GM21786 (cell line): ENCODE results near the gene FRRS1.
A peak's percentile ranks its signal among the peaks of the same experiment; 100 is the strongest.
"Not testable (repeated sequence)": the region's sequence is repeated elsewhere in the genome, so short reads cannot be mapped to it uniquely, and the experiment has no call there.

Experiments used
- ATAC-seq: cut with Tn5 transposase; IDR thresholded peaks from one replicate; pipeline ENCODE4 v1.9.1; 2021; ENCODE audit not compliant: unreplicated experiment

FRRS1 gene

DNA sequence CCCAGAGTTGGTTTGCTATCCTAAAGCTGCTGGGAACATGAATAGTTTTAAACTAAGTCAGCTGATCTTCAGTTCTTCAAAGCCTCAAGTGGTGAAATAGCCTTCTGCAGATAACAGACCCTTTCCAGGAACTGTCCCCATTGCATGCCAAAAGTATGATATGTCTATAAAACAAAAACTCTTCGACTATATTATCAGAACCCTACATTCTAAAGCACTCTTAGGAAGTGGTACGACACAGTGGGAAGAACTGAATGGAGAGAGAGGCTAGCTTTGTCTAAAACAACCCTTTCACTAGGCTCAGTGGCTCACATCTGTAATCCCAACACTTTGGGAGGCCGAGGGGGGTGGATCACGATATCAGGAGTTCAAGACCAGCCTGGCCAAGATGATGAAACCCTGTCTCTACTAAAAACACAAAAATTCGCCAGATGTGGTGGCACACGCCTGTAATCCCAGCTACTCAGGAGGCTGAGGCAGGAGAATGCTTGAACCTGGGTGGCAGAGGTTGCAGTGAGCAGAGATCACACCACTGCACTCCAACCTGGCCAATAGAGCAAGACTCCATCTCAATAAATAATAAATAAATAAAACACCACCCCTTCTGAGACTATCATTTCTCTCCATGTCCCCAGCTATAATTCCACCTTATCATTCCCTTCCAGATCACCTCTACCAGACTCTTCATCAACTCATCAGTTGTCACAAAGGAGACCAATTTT, 2.2 kb upstream of the FRRS1 start:
- ATAC-seq: no peak

DNA sequence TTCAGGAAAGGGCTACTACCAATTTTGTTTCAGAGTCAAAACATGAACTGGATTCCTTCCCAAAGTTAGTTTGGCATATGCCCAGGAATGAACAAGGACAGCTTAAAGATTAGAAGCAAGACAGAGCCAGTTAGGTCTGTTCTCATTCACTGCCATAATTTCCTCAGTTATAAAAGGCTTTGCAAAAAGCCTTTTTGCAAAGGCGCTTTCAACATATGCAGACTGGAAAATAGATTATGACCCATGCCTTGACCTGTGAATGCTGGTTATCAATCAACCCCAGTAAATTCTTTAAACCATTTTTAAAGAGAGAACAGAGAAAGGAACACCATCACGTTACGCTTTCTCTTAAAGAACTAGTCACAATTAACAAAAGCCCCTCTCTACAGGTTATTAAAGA, 1.7 kb upstream of the FRRS1 start:
- no peak for ATAC-seq

DNA sequence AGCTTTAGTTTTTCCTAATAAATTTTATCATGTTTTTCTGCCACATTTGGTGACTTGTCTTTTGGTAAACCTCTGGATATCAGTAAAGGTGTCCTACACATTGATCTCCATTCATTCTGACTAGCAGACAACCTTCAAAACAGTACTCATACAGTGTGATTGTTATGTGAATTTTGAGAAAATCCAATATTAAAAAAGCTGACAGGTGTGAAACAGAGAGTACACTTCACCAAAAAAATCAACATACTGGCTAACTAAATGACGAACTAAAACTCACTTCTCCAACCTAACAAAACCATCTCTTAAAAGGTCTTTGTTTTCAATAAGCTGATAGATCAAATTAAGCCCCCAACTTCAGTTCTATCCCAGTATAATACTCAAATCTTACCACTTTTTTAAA, 1.5 kb downstream of the FRRS1 start:
- ATAC-seq: no peak

DNA sequence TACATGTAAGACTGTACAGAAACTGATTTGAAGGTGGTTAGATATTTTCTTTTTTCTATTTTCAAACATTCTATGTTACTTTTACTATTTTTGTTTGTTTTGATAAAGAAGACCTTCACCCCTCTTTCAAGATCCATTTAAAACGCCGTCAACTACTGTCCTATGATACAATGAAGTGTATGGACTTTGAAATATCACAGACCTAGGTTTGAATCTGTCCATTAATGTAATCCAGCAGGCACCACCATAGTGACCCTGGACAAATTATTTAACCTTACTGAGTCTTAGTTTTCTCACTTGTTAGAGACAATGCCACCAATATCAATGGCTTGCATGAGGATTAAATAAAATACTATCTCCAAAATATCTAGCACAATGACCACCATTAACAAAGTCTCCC, 2.0 kb downstream of the FRRS1 start:
- no peak for ATAC-seq

DNA sequence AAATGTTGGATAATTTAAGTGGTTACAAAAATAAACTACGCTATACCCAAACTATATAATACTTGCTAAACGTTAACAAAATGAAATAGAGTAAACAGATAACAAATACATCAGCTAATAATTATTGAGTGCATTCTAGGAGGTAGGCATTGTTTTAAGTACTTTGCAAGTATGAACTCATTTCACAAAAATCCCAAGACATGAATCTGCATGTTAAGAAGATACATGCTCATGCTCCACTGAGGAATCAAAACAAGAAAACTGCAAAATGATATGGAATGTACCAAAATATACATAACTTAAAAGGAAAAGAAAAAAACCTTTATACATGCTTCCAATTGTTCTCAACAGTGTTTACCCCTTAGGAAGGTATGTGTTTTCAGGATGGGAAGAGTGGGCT, 2.5 kb downstream of the FRRS1 start:
- ATAC-seq: no peak

DNA sequence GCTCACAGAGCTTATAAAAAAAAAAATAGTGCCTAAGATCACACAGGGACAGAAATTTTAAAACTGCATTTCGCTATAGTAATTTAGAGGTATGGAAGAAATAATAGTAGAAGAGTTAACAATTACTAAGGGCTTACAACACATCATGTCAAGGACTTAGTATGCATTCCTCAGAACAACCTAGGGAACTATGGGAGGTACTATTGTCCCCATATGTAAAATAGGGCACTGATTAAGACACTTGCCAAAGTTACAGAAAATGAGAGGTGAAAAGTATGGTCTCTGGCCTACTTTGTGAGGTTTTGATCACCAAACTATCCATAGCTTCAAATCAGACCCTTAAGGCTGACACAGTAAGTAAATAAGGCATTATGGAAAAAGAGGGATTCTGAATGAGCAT, 4.7 kb downstream of the FRRS1 start:
- ATAC-seq: no peak

DNA sequence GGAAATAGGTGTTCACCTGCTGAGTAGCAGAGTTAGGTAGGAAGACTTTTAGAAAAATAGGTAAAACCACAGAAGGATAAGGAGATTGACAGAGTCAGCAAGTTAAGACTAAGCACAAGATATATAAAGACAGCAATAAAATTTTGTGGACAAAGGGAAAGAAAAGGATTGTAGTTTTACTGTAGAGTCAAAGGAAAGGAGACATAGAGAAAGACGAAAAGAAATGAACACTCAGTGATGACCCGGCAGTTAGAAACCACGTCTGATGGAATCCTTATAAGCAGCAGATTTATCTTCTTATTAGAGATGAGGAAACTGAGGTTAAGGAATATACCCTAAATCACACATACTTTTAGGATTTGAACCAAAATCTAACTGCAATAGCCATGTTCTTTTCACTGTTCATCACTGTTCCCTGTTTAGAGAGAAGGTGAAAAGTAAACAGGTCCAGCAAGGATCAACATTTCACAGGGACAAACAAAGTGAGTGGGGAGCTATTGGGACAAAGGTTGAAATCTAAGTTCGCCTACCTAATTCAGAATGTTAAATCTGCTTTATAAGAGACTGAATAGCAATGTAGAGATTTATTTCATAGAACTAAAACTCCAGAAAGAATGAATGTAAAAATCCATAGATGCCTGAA, 6.8 kb downstream of the FRRS1 start:
- ATAC-seq: no peak

DNA sequence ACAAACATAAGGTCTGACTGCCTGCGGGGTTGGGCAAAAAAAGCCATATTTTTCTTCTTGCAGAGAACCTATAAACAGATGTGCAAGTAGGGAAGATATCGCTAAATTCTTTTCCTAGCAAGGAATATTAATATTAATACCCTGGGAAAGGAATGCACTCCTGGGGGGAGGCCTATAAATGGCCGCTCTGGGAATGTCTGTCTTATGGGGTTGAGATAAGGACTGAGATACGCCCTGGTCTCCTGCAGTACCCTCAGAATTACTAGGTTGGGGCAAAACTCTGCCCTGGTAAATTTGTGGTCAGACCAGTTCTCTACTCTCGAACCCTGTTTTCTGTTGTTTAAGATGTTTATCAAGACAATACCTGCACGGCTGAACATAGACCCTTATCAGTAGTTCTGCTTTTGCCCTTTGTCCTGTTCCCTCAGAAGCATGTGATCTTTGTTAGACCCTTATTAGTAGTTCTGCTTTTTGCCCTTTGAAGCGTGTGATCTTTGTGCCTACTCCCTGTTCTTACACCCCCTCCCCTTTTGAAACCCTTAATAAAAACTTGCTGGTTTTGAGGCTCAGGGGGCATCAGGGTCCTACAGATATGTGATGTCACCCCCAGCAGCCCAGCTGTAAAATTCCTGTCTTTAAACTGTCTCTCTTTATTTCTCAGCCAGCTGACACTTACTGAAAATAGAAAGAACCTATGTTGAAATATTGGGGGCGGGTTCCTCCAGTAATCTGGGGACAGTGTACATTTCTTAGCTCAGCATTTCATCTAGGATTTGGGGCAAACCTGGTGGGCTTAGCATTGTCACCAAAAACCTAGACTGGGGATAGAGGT, 7.5 kb downstream of the FRRS1 start:
- ATAC-seq: not testable (repeated sequence)

DNA sequence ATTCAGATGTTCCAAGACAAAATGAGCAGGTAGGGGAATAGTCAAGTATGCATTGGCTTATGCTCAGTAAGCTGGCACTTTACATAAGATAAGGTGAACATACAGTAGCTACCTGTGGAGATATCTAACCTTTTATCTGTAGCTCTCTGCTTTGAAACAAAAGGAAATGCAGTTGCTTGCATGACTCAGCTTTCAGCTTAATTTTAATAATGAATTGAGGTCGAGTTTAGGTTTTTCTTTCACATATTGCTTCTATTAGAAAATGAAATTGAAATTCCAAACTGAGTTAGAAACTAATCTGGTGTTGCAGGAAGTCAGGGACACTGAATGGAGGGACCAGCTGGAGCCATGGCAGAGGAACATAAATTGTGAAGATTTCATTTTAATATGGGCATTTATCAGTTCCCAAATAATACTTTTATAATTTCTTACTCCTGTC, 8.3 kb downstream of the FRRS1 start:
- peak; percentile 86 for ATAC-seq

DNA sequence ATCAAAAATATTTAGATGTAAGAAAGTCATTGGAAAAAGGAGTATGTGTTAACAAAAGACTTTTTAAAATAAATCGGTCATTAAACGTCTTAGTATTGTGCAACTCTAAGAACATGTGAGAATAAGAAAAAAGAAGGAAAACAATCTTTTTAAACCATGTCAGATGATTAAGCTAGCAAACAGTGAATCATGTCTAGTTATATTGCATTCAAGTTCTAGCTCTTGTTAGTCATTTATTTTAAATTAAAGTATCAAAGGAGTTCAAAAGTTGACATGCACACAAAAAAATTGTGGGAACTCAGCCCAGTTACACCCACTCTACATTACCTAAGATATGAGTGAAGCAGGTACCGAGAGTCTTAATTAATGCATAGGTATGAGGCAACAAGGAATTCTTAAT, 9.8 kb downstream of the FRRS1 start:
- ATAC-seq: no peak

DNA sequence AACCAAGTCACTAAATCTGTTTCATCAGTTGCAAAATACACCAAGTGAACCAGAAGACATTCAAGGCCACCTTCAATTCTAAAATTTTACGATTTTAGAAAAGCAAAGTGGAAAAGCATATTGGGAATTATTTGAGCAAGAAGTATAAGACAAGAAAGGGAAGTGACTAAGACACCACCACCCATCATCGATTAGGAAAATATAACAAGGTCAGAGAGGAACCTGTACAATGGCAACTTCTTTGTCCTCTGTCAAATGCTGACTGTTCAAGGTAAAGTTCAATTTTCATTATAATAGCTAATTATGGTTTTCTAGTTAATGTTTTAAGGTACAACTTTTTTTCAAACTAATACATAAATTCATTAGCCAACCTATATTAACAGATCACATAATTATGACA, 10.8 kb downstream of the FRRS1 start:
- ATAC-seq: no peak

DNA sequence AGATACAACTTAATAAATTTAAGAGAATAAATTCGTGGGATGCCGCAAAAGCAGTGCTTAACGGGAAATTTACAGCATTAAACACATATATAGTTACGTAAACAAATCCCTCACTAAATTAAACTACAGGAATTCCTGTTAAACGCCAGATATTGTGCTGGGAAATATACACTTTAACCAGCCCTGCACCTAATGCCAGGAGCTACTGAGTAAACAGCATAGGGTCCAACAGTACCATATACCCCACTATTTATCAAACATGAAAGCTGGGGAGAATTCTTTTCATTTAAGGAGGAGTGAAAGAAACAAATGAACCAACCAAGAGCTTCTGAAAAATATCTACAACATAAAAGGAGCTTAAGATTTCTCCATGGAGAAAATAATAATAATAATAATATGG, 11.7 kb downstream of the FRRS1 start:
- no peak for ATAC-seq

DNA sequence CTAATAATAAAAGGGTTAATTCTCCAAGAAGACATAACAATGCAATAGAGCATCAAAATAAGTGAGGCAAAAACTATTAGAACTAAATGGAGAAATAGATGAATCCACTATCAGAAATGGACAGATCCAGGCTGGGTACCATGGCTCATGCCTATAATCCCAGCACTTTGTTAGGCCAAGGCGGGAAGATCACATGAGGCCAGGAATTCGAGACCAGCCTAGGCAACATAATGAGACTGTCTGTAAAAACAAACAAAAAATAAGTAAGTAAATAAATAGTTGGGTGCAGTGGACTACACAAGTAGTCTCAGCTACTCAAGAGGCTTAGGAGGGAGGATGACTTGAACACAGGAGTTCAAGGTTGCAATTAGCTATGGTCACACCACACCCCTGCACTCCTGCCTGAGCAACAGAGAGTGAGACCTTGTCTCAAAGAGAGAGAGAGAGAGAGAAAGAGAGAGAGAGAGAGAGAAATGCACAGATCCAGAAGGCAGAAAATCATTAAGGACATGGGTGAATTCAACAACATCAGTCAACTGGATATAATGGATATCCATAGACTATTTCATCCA, 12.3 kb downstream of the FRRS1 start:
- ATAC-seq: no peak

DNA sequence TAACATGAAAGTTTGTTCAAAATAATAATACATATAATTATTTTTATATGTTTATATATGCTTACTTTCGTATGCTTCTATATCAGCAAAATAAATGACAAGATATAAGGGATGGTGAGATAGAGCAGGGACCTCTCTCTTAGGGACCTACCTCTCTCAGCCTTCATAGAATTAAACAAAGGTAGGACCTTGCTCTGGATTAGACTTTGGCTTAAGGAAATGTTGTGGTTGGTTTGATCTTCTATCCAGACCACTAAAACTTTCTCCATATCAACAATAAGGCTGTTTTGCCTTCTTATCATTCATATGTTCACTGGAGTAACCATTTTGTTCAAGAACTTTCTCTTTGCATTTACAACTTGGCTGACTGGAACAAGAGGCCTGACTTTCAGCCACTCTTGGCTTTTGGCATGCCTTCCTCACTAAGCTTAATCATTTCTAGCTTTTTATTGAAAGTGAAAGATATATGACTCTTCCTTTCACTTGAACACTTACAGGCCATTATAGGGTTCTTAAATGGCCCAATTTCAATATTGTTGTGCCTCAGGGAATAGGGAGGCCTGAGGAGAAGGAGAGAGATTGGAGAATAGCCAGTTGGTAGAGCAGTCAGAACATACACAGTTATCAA, 14.4 kb downstream of the FRRS1 start:
- peak; percentile 59 for ATAC-seq

DNA sequence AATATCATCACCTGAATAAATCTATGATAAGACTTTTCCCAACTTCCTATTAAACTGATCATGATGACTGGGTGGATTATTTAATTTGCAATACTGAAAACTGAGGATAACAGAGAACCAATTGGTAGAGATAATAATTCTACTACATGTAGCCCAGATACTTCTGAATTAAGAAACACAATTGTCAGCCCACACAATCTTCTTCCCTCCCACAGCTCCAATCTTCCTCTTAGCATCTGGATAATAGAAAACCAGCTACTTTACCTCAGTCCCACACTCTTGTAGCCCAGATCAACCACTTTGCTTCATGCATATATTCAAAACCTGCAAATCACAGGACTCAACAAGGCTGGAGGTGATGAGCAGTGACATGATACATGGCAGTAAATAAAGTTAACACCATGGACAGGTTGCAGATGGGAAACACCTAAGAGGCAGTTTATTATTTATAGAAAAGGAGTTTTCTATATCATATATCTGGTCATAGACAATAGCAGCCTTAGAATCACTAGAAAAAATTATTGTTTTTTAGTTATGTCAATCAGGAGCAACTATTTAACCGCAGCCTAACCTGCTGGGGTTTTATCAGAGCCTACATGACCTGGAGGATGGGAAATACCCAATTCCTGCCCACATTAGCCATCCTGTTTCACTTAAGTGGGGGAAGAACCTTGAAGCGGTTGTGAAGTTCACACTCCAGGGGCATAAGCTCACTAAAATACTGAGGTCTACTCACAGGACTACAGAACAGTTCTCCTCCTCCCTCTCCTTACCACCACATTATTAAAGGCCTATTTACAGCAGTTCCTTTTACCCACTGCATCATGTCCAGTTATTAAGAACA, 16.7 kb downstream of the FRRS1 start:
- peak; percentile 94 for ATAC-seq

DNA sequence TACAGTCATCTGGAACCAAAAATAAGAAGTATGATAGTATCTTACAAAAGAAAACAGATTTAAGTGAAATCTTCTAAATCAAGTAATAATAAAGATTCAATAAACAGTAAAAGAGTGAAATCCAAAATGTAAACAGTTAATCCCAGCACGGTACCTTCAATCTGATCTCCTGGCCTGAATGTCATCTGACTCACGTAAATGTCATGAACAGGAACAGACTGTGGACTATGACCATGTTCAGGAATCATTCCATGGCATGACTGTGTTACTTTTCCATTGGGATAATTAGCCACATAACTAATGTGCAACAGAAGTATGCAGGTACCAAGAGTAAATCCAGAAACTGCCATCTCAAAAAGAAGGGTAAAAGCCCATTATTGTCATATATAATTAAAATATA, 18.0 kb downstream of the FRRS1 start:
- ATAC-seq: no peak

DNA sequence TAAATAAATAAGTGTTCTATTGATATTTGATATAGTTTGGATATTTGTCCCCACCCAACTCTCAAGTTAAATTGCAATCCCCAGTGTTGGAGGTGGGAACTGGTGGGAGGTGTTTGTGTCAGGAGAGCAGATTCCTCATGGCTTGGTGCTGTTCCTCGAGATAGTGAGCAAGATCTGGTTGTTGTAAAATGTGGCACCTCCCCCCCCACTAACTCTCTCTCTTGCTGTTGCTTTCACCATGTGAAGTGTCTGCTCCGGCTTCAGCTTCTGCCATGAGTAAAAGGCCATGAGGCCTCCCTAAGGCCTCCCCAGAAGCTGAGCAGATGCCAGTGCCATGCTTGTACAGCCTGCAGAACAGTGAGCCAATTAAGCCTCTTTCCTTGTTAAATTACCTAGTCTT, 20.8 kb downstream of the FRRS1 start:
- ATAC-seq: no peak

DNA sequence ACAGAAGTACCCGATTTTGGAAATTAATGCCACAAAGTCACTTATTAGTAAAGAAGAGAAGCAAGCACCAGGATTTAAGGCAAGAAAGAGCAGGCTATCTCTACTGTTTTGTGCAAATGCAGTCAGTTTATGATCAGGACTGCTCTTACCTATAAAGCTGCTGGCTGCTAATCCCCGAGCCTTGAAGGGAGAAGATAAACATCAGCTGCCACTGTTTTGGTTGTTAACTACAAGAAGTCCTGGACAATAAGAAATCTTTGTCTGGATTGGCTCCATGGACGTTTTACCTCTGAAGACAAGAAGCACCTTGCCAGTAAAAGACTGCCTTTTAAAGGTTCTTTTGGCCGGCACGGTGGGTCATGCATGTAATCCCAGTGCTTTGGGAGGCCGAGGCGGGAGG, 21.4 kb downstream of the FRRS1 start:
- no peak for ATAC-seq

DNA sequence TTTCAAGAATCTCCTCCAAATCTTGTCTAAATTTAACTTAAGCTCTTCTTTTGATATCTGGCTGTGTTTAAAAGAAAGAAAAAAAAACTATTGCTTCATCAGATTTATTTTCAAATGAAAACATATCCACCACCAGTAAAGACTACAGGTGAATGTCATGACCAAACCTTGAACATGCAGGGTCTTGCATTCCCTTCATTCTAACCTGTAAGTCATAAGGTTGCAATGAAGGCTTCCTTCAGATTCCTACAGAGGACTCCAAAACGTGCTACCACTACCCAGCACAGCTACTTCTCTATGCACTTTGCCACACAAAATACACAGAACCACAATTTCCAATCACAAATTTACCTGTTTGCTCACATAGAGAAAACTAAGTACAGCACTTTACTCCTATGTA, 26.3 kb downstream of the FRRS1 start:
- no peak for ATAC-seq

DNA sequence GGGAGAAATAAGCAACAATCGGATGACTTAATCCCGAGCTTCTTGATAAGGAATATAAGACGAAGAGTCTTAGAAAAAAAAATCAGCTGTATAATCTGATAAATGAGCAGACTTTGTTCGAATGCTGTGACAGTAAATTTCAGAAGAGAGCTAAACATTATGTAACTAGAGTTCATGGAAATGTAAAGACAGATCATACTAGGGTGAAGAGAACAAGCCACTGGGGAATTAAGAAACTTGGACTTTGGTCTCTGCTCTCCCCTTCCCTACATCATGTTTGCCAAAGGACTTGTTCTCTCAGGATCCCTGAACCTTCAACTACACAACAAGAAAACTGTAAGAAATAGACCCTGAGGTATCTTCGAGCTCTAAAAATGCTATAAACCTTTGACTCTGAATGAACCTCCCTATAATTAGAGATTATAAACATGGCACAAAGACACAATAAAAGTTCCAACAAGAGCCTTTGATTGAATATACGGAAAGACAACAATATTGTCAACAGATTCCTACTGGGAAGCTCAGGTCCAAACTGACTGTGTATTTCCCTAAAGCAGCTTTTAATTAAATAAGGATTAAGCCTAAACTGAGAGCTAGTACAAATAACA, 27.5 kb downstream of the FRRS1 start:
- no peak for ATAC-seq
